Stimulated activated CD4-positive, alpha-beta T cell treated with anti-CD3 and anti-CD28 coated beads, Interleukin-2, amount 100 ng/mL, for 48 hours (primary cell): ENCODE results near the gene MBD5.
"Not testable (repeated sequence)": the region's sequence is repeated elsewhere in the genome, so short reads cannot be mapped to it uniquely, and the experiment has no call there.

Experiments used
- DNase-seq, 2 donors: peaks; one replicate each; pipeline ENCODE4 v3.0.0-alpha.2; 2020

MBD5 gene

GRCh38 chr2:148021059-148021861 lies at the start of gene MBD5:
TSS of gene MBD5 (plus strand) at chr2:148021091.
- DNase-seq = peak; percentile 19

GRCh38 chr2:147976102-147976501 lies 44.8 kb upstream of the MBD5 start:
- DNase-seq = no peak

GRCh38 chr2:147977679-147978078 lies 43.2 kb upstream of the MBD5 start:
- DNase-seq = no peak

DNA sequence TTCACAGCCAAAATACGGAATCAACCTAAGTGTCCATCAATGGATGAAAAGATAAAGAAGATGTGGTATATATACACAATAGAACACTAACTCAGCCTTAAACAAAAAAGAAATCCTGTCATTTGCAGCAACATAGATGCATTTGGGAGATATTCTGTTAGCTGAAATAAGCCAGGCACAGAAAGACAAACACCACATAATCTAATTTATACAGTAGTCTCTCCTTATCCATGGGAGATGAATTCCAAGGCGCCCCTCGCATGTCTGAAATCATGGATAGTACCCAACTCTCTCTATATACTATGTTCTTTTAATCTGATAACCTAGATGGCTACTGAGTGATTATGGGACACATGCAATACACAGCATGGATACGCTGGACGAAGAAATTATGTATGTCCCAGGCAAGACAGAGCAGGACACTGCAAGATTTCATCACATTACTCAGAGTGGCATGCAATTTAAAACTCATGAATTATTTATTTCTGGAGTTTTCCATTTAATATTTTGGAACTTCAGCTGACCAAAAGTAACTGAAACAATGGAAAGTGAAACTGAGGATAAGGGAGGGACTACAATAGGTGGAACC lies 39.9 kb upstream of the MBD5 start:
- DNase-seq = no peak

GRCh38 chr2:147989102-147989501 lies 31.8 kb upstream of the MBD5 start:
- no peak for DNase-seq

GRCh38 chr2:147989809-147990403 lies 31.0 kb upstream of the MBD5 start:
- no peak for DNase-seq

GRCh38 chr2:147994965-147995364 lies 25.9 kb upstream of the MBD5 start:
- not testable (repeated sequence) for DNase-seq

DNA sequence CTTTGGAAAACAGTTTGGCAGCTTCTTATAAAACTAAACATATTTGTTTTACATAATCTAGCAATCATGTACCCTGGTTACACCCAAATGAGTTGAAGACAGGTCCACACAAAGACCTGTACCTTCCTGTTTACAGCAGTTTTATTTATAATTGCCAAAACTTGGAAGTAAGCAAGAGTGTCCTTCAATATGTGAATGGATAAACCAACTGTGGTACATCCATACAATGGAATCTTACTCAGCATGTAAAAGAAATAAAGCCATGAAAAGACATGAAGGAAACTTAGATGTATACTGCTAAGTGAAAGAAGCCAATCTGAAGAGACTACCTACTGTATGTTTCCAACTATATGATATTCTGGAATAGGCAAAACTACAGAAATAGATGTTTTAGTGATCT lies 24.1 kb upstream of the MBD5 start:
- no peak for DNase-seq

DNA sequence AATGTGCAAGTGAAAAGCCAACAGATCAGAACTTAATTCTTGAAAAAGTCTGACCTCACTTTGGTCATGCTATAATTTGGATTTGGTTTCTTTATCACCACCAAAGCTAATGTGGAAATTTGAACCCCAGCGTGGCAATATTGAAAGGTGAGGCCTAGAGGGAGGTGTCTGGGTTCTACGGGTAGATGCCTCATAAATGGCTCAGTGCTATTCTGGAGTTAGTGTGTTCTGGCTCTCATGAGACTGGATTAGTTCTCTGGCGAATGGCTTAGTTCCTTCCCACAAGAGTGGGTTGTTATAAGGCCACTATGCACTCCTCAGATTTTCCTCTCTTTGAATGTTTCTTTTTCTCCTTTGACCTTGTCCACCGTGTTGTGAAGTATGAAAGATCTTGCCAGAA lies 22.7 kb upstream of the MBD5 start:
- no peak for DNase-seq

DNA sequence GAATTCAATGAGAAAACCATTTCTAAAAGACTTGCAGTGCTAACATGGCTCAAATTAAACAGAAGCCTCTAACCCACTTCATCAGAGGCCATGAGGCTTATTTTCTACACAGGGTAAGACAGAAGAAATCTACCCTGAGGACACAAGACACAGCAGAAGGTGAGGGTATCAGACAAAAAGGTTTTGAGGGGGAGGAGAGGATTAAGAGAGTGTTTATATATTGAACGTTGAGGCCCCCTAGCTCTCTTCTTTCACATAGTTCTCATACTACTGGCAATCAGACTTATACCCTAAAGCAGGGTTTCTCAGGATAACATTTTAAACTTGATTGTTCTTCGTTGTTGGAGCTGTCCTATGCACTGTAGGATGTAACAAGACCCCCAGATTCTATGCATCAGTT lies 21.8 kb upstream of the MBD5 start:
- no peak for DNase-seq

- DNase-seq = no peak
These were observed 20.8 kb upstream of the MBD5 start for GRCh38 chr2:148000095-148000494.

DNA sequence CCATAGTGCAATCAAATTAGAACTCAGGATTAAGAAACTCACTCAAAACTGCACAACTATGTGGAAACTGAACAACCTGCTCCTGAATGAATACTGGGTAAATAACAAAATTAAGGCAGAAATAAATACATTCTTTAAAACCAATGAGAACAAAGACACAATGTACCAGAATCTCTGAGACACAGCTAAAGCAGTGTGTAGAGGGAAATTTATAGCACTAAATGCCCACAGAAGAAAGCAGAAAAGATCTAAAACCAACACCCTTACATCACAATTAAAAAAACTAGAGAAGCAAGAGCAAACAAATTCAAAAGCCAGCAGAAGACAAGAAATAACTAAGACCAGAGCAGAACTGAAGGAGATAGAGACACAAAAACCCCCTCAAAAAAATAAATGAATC lies 18.5 kb upstream of the MBD5 start:
- DNase-seq = not testable (repeated sequence)

DNA sequence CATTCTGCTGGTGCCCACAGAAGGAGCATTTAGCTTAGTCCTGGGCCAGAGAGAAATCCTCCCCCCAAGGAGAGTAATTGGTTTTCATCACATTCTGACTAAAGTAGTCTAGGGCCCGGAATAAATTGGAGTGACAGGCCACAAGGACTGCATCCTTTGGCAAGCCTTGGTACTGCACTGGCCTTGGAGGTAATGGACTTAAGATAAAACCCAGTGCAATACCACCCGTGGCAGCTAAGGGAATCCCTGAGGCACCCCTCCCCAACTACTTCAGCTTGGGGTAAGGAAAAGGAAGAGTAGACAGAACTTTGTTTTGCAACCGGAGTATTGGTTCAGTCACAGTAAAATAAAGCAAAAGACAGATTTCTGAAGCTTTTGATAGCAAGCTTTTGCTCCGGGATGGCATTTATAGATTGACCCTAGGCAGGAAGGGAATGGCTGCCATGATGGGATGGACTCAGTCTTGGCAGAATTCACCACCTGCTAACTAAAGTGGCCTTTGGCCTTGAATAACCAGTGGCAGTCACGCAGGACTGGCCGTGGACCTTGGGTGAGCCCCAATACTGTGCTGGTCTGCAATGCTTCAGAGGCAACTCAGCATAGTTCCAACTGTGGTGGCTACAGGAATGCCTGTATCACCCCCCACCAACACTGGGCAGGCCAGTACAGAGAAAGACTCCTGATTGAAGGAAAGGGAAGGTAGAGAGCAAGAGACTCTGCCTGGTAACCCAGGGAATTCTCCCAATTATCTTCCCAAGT lies 14.5 kb upstream of the MBD5 start:
- no peak for DNase-seq

DNA sequence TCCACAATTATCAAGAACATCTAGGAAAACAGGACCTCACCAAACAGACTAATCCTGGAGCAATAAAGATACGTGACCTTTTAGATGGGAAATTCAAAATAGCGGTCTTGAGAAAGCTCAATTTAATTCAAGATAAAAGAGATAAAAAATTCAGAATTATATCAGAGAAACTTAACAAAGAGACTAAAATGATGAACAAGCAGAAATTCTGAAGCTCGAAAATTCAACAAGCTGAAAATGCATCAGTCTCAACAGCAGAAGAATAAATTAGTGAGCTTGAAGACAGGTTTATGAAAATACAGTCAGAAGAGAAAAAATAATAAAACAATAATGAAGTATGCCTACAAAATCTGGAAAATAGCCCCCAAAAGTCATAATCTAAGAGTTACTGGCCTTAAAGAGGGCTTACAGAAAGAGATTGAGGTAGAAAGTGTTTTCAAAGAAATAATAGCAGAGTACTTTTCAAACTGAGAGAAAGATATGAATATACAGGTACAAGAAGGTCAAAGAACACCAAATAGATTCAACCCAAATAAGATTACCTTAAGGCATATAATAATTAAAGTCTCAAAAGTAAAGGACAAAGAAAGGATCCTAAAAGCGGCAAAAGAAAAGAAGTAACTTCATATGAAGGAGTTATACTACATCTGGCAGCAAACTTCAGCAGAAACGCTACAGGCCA lies 13.5 kb upstream of the MBD5 start:
- no peak for DNase-seq

GRCh38 chr2:148008411-148008810 lies 12.5 kb upstream of the MBD5 start:
- not testable (repeated sequence) for DNase-seq

GRCh38 chr2:148013876-148014275 lies 7.0 kb upstream of the MBD5 start:
- no peak for DNase-seq

DNA sequence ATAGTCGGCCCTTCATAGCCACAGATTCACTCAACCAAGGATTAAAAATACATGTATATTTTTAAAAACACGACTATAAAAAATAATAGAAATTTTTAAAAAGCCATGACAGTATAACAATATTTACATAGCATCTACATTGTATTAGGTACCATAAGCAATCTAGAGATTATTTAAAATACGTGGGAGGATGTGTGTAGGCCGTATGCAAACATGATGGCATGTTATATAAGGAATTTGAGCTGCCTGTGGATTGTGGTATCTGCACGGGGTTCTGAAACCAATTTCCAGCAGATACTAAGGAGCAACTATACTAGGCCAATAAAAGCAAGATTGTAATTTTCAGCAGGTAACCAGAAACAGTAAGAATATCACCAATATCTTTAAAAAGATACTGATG lies 6.3 kb upstream of the MBD5 start:
- no peak for DNase-seq

- DNase-seq = peak; percentile 89 to 95
These were observed 506 bp upstream of the MBD5 start, which contains the start of gene ORC4 for GRCh38 chr2:148020111-148021058. TSS of gene ORC4 (minus strand) at chr2:148020737. CDS start at chr2:147975958, 44,779 bp downstream.

DNA sequence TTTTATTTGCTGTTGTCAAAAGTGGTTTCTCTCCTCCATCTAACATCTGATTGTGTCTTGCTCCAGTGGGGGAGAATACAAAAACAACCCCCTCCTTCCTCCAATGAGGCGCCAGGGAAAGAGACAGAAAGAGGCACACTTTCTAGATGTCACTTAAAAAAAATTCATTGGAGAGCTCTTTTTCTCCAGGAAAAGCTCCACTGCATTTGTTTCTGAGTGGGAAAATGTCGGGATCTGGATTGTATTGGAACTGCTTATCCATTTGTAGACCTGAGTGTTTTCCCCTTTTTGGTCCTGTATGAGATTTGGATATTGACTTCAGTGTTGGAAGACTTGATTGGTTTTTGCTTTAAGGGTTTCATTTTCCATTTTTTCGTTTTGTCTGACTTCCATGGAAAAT lies 995 bp downstream of the MBD5 start:
- DNase-seq = no peak

GRCh38 chr2:148022351-148022750 lies 1.5 kb downstream of the MBD5 start:
- DNase-seq = no peak

GRCh38 chr2:148022882-148023281 lies 2.0 kb downstream of the MBD5 start:
- DNase-seq = no peak

- no peak for DNase-seq
These were observed 3.0 kb downstream of the MBD5 start for GRCh38 chr2:148023861-148024260.
